GM12865 (cell line): ENCODE data around the gene BAZ2B.

Experiments
- DNase-seq: peaks from one replicate; pipeline ENCODE4 v3.0.0; 2010; ENCODE audit warnings: low read depth
- H3K4me3 ChIP-seq: 2 replicates; pipeline ENCODE4 v1.5.1; 2011; ENCODE audit warnings: mild to moderate bottlenecking, low read depth, low read length, control low read depth
- CTCF ChIP-seq: IDR thresholded peaks from 2 replicates; pipeline ENCODE4 v1.5.1; 2011; ENCODE audit warnings: low read length, control low read depth, low read depth, inconsistent platforms; ENCODE audit not compliant: insufficient read depth; ENCODE audit errors: missing control alignments

BAZ2B gene

DNA sequence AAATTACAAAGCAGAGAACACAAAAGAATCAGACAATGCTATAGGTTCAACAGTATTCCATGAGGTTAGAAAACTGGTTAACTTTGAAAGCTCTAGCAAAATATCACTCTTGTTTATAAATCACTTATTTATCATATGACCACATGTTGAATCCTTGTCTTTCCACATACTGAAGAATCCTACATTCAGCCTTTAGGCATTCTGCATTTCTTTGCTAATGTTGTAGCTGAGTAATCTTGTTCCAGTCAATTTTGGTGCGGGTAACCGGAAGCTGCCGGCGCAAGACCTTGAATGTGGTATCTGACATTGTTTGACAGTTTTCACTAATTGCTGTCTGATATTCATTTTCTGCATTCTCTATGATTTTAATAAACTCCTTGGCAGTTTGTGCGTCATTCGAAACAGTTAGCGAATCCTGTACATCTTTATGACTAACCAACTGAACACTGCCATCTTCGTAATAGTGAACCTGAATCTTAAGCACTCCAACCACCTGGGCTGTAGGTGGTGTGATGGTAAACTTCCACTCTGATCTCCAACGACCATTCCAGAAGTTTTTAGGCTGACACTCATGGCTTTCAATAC lies 154.1 kb downstream of the BAZ2B start:
- TF ChIP-seq CTCF: no peak
- no peak overlapping the region for H3K4me3 ChIP-seq
- no peak for DNase-seq

DNA sequence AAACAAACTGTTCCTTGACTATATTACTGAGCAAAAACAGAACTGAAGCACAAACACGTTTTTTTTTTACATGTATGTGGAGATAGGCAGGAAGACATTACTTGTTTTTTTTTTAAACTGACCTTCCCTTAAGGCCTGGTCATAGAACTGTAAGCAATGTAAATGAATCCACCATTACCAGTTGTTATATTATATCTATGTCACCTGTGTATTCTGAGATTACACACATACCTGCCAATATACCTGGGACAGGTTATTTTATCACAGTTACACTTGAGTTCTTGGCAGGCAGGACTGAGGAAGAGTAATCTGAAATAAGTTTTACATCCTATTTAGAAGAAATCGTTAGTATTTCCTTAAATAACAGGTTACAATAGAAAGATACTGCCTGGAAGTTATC lies 155.3 kb downstream of the BAZ2B start:
- no peak overlapping the region for H3K4me3 ChIP-seq
- no peak for TF ChIP-seq CTCF
- no peak for DNase-seq

GRCh38 chr2:159460227-159460626 lies 156.1 kb downstream of the BAZ2B start:
- TF ChIP-seq CTCF: no peak
- no peak overlapping the region for H3K4me3 ChIP-seq
- no peak for DNase-seq

GRCh38 chr2:159459279-159459678 lies 157.1 kb downstream of the BAZ2B start:
- TF ChIP-seq CTCF: no peak
- H3K4me3 ChIP-seq: no peak overlapping the region
- DNase-seq: no peak

DNA sequence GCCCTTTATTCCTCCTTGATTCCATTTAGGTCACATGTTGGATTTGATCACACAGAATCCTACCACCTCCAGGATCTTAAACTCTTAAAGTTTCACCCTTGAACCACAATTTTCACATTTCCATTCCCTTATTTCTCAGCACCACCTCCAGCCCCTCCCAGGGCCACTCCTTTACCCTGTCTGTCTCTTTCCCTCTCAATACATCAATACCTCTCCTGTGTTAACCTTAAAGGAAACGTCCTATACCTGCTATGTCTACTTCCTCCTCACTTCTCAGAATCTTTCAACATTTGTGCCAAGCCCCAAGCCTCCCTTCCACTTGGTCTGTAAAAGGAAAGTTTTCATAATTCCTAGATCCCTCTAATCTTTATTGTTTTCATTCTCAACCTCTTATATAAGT lies 158.8 kb downstream of the BAZ2B start:
- no peak for TF ChIP-seq CTCF
- DNase-seq: no peak
- no peak overlapping the region for H3K4me3 ChIP-seq

GRCh38 chr2:159456500-159457426 lies 159.6 kb downstream of the BAZ2B start:
- DNase-seq: peak; percentile 3
- no peak overlapping the region for H3K4me3 ChIP-seq
- no peak for TF ChIP-seq CTCF
